IMR-90 (cell line): ENCODE results near the gene COLEC12. TPM values are rescaled to one million over a fixed set of nuclear protein-coding genes. Genes with fewer than 3 reads are reported as not detected.

Experiments
- ATAC-seq: fragments of 200-7000 bp; cut with Tn5 transposase; 2 replicates; pipeline ENCODE4 v1.9.1; 2020; ENCODE audit warnings: low read depth, mild to moderate bottlenecking, moderate library complexity
- BruUV-seq: library from RNA; stranded (reverse); fragments of 400-500 nt; replicated peaks from 2 replicates; lab custom pipeline; 2021; lab: Mats Ljungman, UMichigan
- CTCF ChIA-PET: fragments of 300-600 bp; formaldehyde crosslinking; extraction: SDS; loops from one replicate; lab custom pipeline; 2021; ENCODE audit warnings: antibody characterized with exemption; lab: Yijun Ruan, JAX
- POLR2A ChIA-PET: fragments of 300-600 bp; sonication (Branson Sonifier 250); formaldehyde crosslinking; loops from one replicate; lab custom pipeline; 2022; ENCODE audit warnings: antibody characterized with exemption; ENCODE audit not compliant: unreplicated experiment; lab: Charles Lee
- DNase-seq: peaks from one replicate; pipeline ENCODE4 v3.0.0; 2013
- H2AFZ ChIP-seq: replicated peaks from 2 replicates; pipeline ENCODE3; 2013; ENCODE audit warnings: low read length, mild to moderate bottlenecking; ENCODE audit not compliant: poor library complexity
- H2AK5ac ChIP-seq: 2 replicates; pipeline ENCODE4 v1.6.1; 2013; ENCODE audit warnings: low read depth, low read length, inconsistent platforms
- H2AK9ac ChIP-seq: replicated peaks from 2 replicates; pipeline ENCODE3; 2013; ENCODE audit warnings: mild to moderate bottlenecking, low read depth, low read length, moderate library complexity; ENCODE audit not compliant: poor library complexity
- H2BK120ac ChIP-seq: 2 replicates; pipeline ENCODE4 v1.6.1; 2013; ENCODE audit warnings: low read depth, low read length, inconsistent platforms
- H2BK15ac ChIP-seq: 3 replicates; pipeline ENCODE4 v1.6.1; 2013; ENCODE audit warnings: low read depth, low read length, inconsistent platforms
- H2BK20ac ChIP-seq: 2 replicates; pipeline ENCODE4 v1.6.1; 2013; ENCODE audit warnings: low read depth, mild to moderate bottlenecking, inconsistent platforms, low read length, moderate library complexity
- H2BK5ac ChIP-seq: 2 replicates; pipeline ENCODE4 v1.6.1; 2013; ENCODE audit warnings: mild to moderate bottlenecking, low read depth, low read length, inconsistent platforms; ENCODE audit not compliant: poor library complexity, severe bottlenecking
- H3K14ac ChIP-seq: replicated peaks from 2 replicates; pipeline ENCODE4 v1.6.1; 2013; ENCODE audit warnings: low read depth, low read length, inconsistent platforms
- H3K18ac ChIP-seq: 2 replicates; pipeline ENCODE4 v1.6.1; 2013; ENCODE audit warnings: low read depth, low read length, control low read depth
- H3K23ac ChIP-seq: 2 replicates; pipeline ENCODE4 v1.6.1; 2013; ENCODE audit warnings: low read depth, low read length, inconsistent platforms
- H3K27ac ChIP-seq: 2 replicates; pipeline ENCODE4 v1.5.1; 2013; ENCODE audit warnings: mild to moderate bottlenecking, control low read depth, low read length; ENCODE audit not compliant: insufficient read depth
- H3K27me3 ChIP-seq: 2 replicates; pipeline ENCODE4 v1.6.1; 2013; ENCODE audit warnings: low read length; ENCODE audit not compliant: control insufficient read depth, insufficient read depth
- H3K36me3 ChIP-seq: 2 replicates; pipeline ENCODE4 v1.6.1; 2013; ENCODE audit warnings: low read length, mixed read lengths; ENCODE audit not compliant: control insufficient read depth, insufficient read depth
- H3K4ac ChIP-seq: 2 replicates; pipeline ENCODE4 v1.6.1; 2013; ENCODE audit warnings: low read depth, low read length, inconsistent platforms
- H3K4me1 ChIP-seq: 2 replicates; pipeline ENCODE4 v1.6.1; 2013; ENCODE audit warnings: low read length, mixed read lengths; ENCODE audit not compliant: control insufficient read depth, insufficient read depth
- H3K4me2 ChIP-seq: 2 replicates; pipeline ENCODE4 v1.6.1; 2013; ENCODE audit warnings: low read depth, mild to moderate bottlenecking, control low read depth, low read length, moderate library complexity
- H3K4me3 ChIP-seq: 2 replicates; pipeline ENCODE4 v1.5.1; 2013; ENCODE audit warnings: low read depth, mild to moderate bottlenecking, control low read depth, low read length, moderate library complexity; ENCODE audit not compliant: insufficient read depth
- H3K56ac ChIP-seq: 2 replicates; pipeline ENCODE4 v1.6.1; 2013; ENCODE audit warnings: low read length, inconsistent platforms; ENCODE audit not compliant: insufficient read depth; ENCODE audit errors: extremely low read depth
- H3K79me1 ChIP-seq, 2 experiments: 2 replicates each; pipeline ENCODE4 v1.6.1; 2013; ENCODE audit warnings: low read length in 2 of 2, inconsistent platforms in 1 of 2, low read depth in 1 of 2
- H3K9ac ChIP-seq: 2 replicates; pipeline ENCODE4 v1.6.1; 2013; ENCODE audit warnings: low read depth, low read length, control low read depth
- H3K9me1 ChIP-seq: 2 replicates; pipeline ENCODE4 v1.6.1; 2013; ENCODE audit warnings: low read length, inconsistent platforms; ENCODE audit not compliant: insufficient read depth
- H3K9me3 ChIP-seq: 2 replicates; pipeline ENCODE4 v1.6.1; 2013; ENCODE audit warnings: low read length; ENCODE audit not compliant: control insufficient read depth, insufficient read depth
- H4K20me1 ChIP-seq: 2 replicates; pipeline ENCODE4 v1.6.1; 2013; ENCODE audit warnings: low read length, inconsistent platforms; ENCODE audit not compliant: insufficient read depth
- H4K5ac ChIP-seq: 2 replicates; pipeline ENCODE4 v1.6.1; 2013; ENCODE audit warnings: mild to moderate bottlenecking, low read depth, low read length, control low read depth
- H4K8ac ChIP-seq, 2 experiments: 2 replicates each; pipeline ENCODE4 v1.6.1; 2013; ENCODE audit warnings: low read depth in 2 of 2, low read length in 2 of 2, control low read depth in 1 of 2, inconsistent platforms in 1 of 2
- H4K91ac ChIP-seq: 2 replicates; pipeline ENCODE4 v1.6.1; 2013; ENCODE audit warnings: low read depth, low read length, inconsistent platforms; ENCODE audit not compliant: insufficient read depth
- BHLHE40 ChIP-seq: fragments of 150-350 bp; IDR thresholded peaks from 2 replicates; pipeline ENCODE4 v1.6.1; 2016; ENCODE audit warnings: mild to moderate bottlenecking, low read depth, low read length
- CHD1 ChIP-seq: IDR thresholded peaks from 2 replicates; pipeline ENCODE4 v1.6.1; 2012; ENCODE audit warnings: low read depth, low read length, improper control_type of control experiment
- CTCF ChIP-seq: conservative IDR thresholded peaks from 2 replicates; pipeline ENCODE4 v1.5.1; 2012; ENCODE audit warnings: mild to moderate bottlenecking, low read depth, low read length, improper control_type of control experiment
- ELK1 ChIP-seq: fragments of 150-350 bp; IDR thresholded peaks from 2 replicates; pipeline ENCODE4 v1.6.1; 2016; ENCODE audit warnings: low read depth, mild to moderate bottlenecking, low read length, moderate library complexity, borderline replicate concordance
- FOS ChIP-seq: fragments of 150-350 bp; IDR thresholded peaks from 2 replicates; pipeline ENCODE4 v1.6.1; 2016; ENCODE audit warnings: low read depth, low read length
- MAFK ChIP-seq: IDR thresholded peaks from 2 replicates; pipeline ENCODE4 v1.6.1; 2012; ENCODE audit warnings: low read depth, low read length, improper control_type of control experiment
- MAZ ChIP-seq: IDR thresholded peaks from 2 replicates; pipeline ENCODE4 v1.6.1; 2012; ENCODE audit warnings: low read depth, mild to moderate bottlenecking, low read length, improper control_type of control experiment, moderate library complexity, borderline replicate concordance
- MXI1 ChIP-seq: IDR thresholded peaks from 2 replicates; pipeline ENCODE4 v1.6.1; 2012; ENCODE audit warnings: low read depth, mild to moderate bottlenecking, low read length, moderate library complexity, borderline replicate concordance
- NFE2L2 ChIP-seq: fragments of 150-350 bp; IDR thresholded peaks from 2 replicates; pipeline ENCODE4 v1.6.1; 2016; ENCODE audit warnings: low read depth, mild to moderate bottlenecking, low read length
- POLR2A ChIP-seq: IDR thresholded peaks from 2 replicates; pipeline ENCODE4 v1.6.1; 2012; ENCODE audit warnings: mild to moderate bottlenecking, low read depth, low read length
- RAD21 ChIP-seq: IDR thresholded peaks from 2 replicates; pipeline ENCODE4 v1.6.1; 2012; ENCODE audit warnings: low read length, improper control_type of control experiment
- RCOR1 ChIP-seq: IDR thresholded peaks from 2 replicates; pipeline ENCODE4 v1.6.1; 2012; ENCODE audit warnings: mild to moderate bottlenecking, low read length, improper control_type of control experiment; ENCODE audit not compliant: insufficient replicate concordance
- RFX5 ChIP-seq: IDR thresholded peaks from 2 replicates; pipeline ENCODE4 v1.8.0; 2012; ENCODE audit warnings: low read depth, mild to moderate bottlenecking, low read length, moderate library complexity
- SMC3 ChIP-seq: fragments of 150-350 bp; IDR thresholded peaks from 2 replicates; pipeline ENCODE4 v1.6.1; 2016; ENCODE audit warnings: low read depth, mild to moderate bottlenecking, antibody characterized with exemption, low read length, moderate library complexity
- USF2 ChIP-seq: fragments of 150-350 bp; IDR thresholded peaks from 2 replicates; pipeline ENCODE4 v1.6.1; 2017; ENCODE audit warnings: mild to moderate bottlenecking, antibody characterized with exemption, low read length, low read depth
- WGBS, 2 experiments: methylation state at CpG; one replicate each; pipeline versions ENCODE4 v1.1.5 to v1.1.7; 2013; ENCODE audit warnings: missing lambda C conversion rate in 2 of 2; ENCODE audit not compliant: insufficient read length in 1 of 2; ENCODE audit errors: extremely low coverage in 2 of 2; 5-methylcytosine and 5-hydroxymethylcytosine counted together
- dilution Hi-C: fragments of 300-500 bp; cut with HindIII; formaldehyde crosslinking; loops from one replicate; pipeline ENCODE4 v1.14.3; 2018; ENCODE audit warnings: low sequenced_read_pairs; ENCODE audit not compliant: unreplicated experiment
- in situ Hi-C: fragments of 300-500 bp; cut with MboI; formaldehyde crosslinking; loops from 3 replicates; pipeline ENCODE4 v1.14.3; 2019; ENCODE audit warnings: low sequenced_read_pairs, inconsistent platforms, mixed read lengths
- intact Hi-C: fragments of 100-400 bp; cut with micrococcal nuclease; formaldehyde crosslinking; loops from 2 replicates; pipeline ENCODE4 v1.10.0; 2022
- polyA plus RNA-seq, 3 experiments: library from polyadenylated mRNA; depleted of rRNA; stranded (reverse); fragments of >200 nt; gene quantifications; 2 replicates each; pipeline ENCODE4 v1.2.3, GENCODE V29; 2012; ENCODE audit warnings: low replicate concordance in 1 of 3
- total RNA-seq: library from RNA; depleted of rRNA; stranded (reverse); fragments of >200 nt; gene quantifications from 2 replicates; pipeline ENCODE4 v1.2.3, GENCODE V29; 2012

The COLEC12 gene
- total and polyA plus RNA-seq, 2 of the 4 experiments (the other 2 are of a cell fraction): 1.0 to 2.3 TPM

- no peaks in the 10 kb centered on the region for H4K20me1 ChIP-seq
- H3K18ac ChIP-seq: no peak overlapping the region
- DNase-seq (peak; percentile 42), ATAC-seq (peak; percentile 70)
- dilution Hi-C loops: no loop called here
- H3K4me1 ChIP-seq: no peaks in the 10 kb centered on the region
- no peak overlapping the region for H3K56ac ChIP-seq
- BruUV-seq: no TSS peak
- no peak overlapping the region for H3K4me3 ChIP-seq
- intact Hi-C loops: loop anchor here (1.0 to 5.0 kb wide), 3 partner anchors 211 to 552 kb away; no protein-coding TSS in a partner anchor
- no peak overlapping the region for H4K8ac ChIP-seq
- no peak overlapping the region for H2AFZ ChIP-seq
- H3K9ac ChIP-seq: no peak overlapping the region
- peaks cover 8% of the 10 kb centered on the region for H3K27me3 ChIP-seq
- CTCF ChIA-PET: interaction anchor here (0.7 to 1.0 kb wide), 3 partner anchors 11 to 313 kb away, joined by 3 read pairs; no protein-coding TSS in a partner anchor
- H2BK120ac ChIP-seq: no peak overlapping the region
- H3K9me3 ChIP-seq: no peaks in the 10 kb centered on the region
- no peak overlapping the region for H3K14ac ChIP-seq
- no peaks in the 10 kb centered on the region for H3K36me3 ChIP-seq
- no peak overlapping the region for H2BK20ac ChIP-seq
- no peak overlapping the region for H3K4ac ChIP-seq
- H2BK15ac ChIP-seq: no peak overlapping the region
- no peak overlapping the region for H4K5ac ChIP-seq
- H3K4me2 ChIP-seq: no peak overlapping the region
- WGBS, 2 experiments: no CpG with 5 or more reads among the region's 8 CpGs
- no peaks in the 10 kb centered on the region for H3K79me1 ChIP-seq
- H2BK5ac ChIP-seq: no peak overlapping the region
- no peak overlapping the region for H2AK9ac ChIP-seq
- no peak overlapping the region for H3K27ac ChIP-seq
- H3K9me1 ChIP-seq: no peaks in the 10 kb centered on the region
- in situ Hi-C loops: no loop called here
- no peak overlapping the region for H2AK5ac ChIP-seq
- no peak overlapping the region for H3K23ac ChIP-seq
- H4K91ac ChIP-seq: no peak overlapping the region
- POLR2A ChIA-PET: no interaction called here
- TF ChIP-seq MXI1: no peak
- peak; percentile 91 for TF ChIP-seq RAD21
- TF ChIP-seq RCOR1: no peak
- TF ChIP-seq FOS: no peak
- TF ChIP-seq SMC3: peak; percentile 96
- no peak for TF ChIP-seq RFX5
- no peak for TF ChIP-seq MAZ
- TF ChIP-seq ELK1: no peak
- no peak for TF ChIP-seq USF2
- TF ChIP-seq POLR2A: peak; percentile 33; the same call in 1 of the 2 replicates
- no peak for TF ChIP-seq NFE2L2
- peak; percentile 85 for TF ChIP-seq CTCF
- no peak for TF ChIP-seq BHLHE40
- TF ChIP-seq CHD1: no peak
- TF ChIP-seq MAFK: no peak
Measured at GRCh38 chr18:286515-287310, 213.8 kb downstream of the COLEC12 start.
